Fibroblast of lung (primary cell): Measurements from ENCODE around the gene CRTAC1. TPM values are rescaled to one million over a fixed set of nuclear protein-coding genes. Genes with fewer than 3 reads are reported as not detected.
"Not testable (repeated sequence)": the region's sequence is repeated elsewhere in the genome, so short reads cannot be mapped to it uniquely, and the experiment has no call there.

ENCODE experiments used
- DNase-seq, 2 donors: peaks; one replicate each; pipeline versions ENCODE4 v3.0.0 to v3.0.0-alpha.2; 2010; ENCODE audit warnings: low read depth in 2 of 2
- H2AFZ ChIP-seq: 2 replicates; pipeline ENCODE4 v1.5.1; 2012; ENCODE audit warnings: low read length, control low read depth, inconsistent platforms
- H3K27ac ChIP-seq: 2 replicates; pipeline ENCODE4 v1.5.1; 2011; ENCODE audit warnings: low read length, control low read depth; ENCODE audit not compliant: insufficient read depth
- H3K27me3 ChIP-seq: 2 replicates; pipeline ENCODE4 v1.5.1; 2011; ENCODE audit warnings: mild to moderate bottlenecking, low read length; ENCODE audit not compliant: control insufficient read depth, insufficient read depth
- H3K36me3 ChIP-seq: 2 replicates; pipeline ENCODE4 v1.5.1; 2011; ENCODE audit warnings: low read length; ENCODE audit not compliant: control insufficient read depth, insufficient read depth
- H3K4me1 ChIP-seq: 2 replicates; pipeline ENCODE4 v1.5.1; 2011; ENCODE audit warnings: low read length; ENCODE audit not compliant: control insufficient read depth, insufficient read depth; ENCODE audit errors: extremely low read depth
- H3K4me2 ChIP-seq: 2 replicates; pipeline ENCODE4 v1.5.1; 2011; ENCODE audit warnings: low read length, control low read depth; ENCODE audit not compliant: insufficient read depth; ENCODE audit errors: extremely low read depth
- H3K4me3 ChIP-seq, 4 experiments: fragments of 200-600 bp in 1 of 4; sonication (generic) in 1 of 4; replicated peaks in 1 of 4; 2 replicates each; pipeline ENCODE4 v1.5.1; 2011 to 2016; ENCODE audit warnings: low read length in 4 of 4, low read depth in 3 of 4, mild to moderate bottlenecking in 3 of 4, control low read depth in 2 of 4, inconsistent platforms in 1 of 4, mixed read lengths in 1 of 4; ENCODE audit not compliant: insufficient read depth in 1 of 4; ENCODE audit errors: control extremely low read depth in 1 of 4
- H3K79me2 ChIP-seq: 2 replicates; pipeline ENCODE4 v1.5.1; 2012; ENCODE audit warnings: mild to moderate bottlenecking, low read length, inconsistent platforms; ENCODE audit not compliant: control insufficient read depth, insufficient read depth
- H3K9ac ChIP-seq: 2 replicates; pipeline ENCODE4 v1.5.1; 2011; ENCODE audit warnings: mild to moderate bottlenecking, low read length, control low read depth; ENCODE audit not compliant: insufficient read depth
- H3K9me3 ChIP-seq: 2 replicates; pipeline ENCODE4 v1.5.1; 2012; ENCODE audit warnings: low read depth, low read length; ENCODE audit not compliant: control insufficient read depth, insufficient read depth
- H4K20me1 ChIP-seq: 2 replicates; pipeline ENCODE4 v1.5.1; 2011; ENCODE audit warnings: low read length; ENCODE audit not compliant: control insufficient read depth, insufficient read depth; ENCODE audit errors: extremely low read depth
- CTCF ChIP-seq, 2 donors: IDR thresholded peaks in 1 of 2; conservative IDR thresholded peaks in 1 of 2; 1 replicate in 1 of 2; 2 replicates in 1 of 2; pipeline ENCODE4 v1.5.1; 2011 to 2012; ENCODE audit warnings: low read length in 2 of 2, control low read depth in 1 of 2, inconsistent platforms in 1 of 2, low read depth in 1 of 2, mild to moderate bottlenecking in 1 of 2
- EZH2 ChIP-seq: IDR thresholded peaks from 2 replicates; pipeline ENCODE4 v1.5.1; 2012; ENCODE audit warnings: low read length, control low read depth, mild to moderate bottlenecking; ENCODE audit errors: missing control alignments
- polyA plus RNA-seq, 2 donors: library from polyadenylated mRNA; depleted of rRNA in 1 of 2; stranded (reverse) in 1 of 2; unstranded in 1 of 2; fragments of >200 nt; gene quantifications; 2 replicates each; pipeline ENCODE4 v1.2.1, GENCODE V29; 2011 to 2012; ENCODE audit warnings: missing spikeins in 1 of 2
- total RNA-seq: library from RNA; depleted of rRNA; stranded (reverse); fragments of >200 nt; gene quantifications from 2 replicates; pipeline ENCODE4 v1.2.1, GENCODE V29; 2014

CRTAC1 gene
- total and polyA plus RNA-seq, 2 donors (not counting 1 experiment from before 2014, with no cell fraction given), result not detected

GRCh38 chr10:97849103-97849686 lies 181.2 kb downstream of the CRTAC1 start:
- H3K4me1 ChIP-seq, result no peaks in the 10 kb centered on the region
- H3K36me3 ChIP-seq, result no peaks in the 10 kb centered on the region
- TF ChIP-seq EZH2 (no peak), CTCF (conservative IDR thresholded peaks at IDR 0.05 in 1 of 2, IDR thresholded peaks at IDR 0.05 in 1 of 2; ENCODE audit: low read depth in 1 of 2, low read length in 2 of 2) (no peak)
- H3K4me3 ChIP-seq, result peak overlapping the region in 1 of 4 experiments; percentile 35
- no peaks in the 10 kb centered on the region for H4K20me1 ChIP-seq
- H3K27me3 ChIP-seq, result peaks cover 19% of the 10 kb centered on the region
- no peaks in the 10 kb centered on the region for H3K9me3 ChIP-seq
- H2AFZ ChIP-seq, result no peak overlapping the region
- no peak for DNase-seq
- H3K4me2 ChIP-seq, result no peak overlapping the region
- H3K27ac ChIP-seq, result no peak overlapping the region
- H3K79me2 ChIP-seq, result no peaks in the 10 kb centered on the region
- H3K9ac ChIP-seq, result no peak overlapping the region

- H3K4me3 ChIP-seq, result no peak overlapping the region
- no peak overlapping the region for H3K9ac ChIP-seq
- no peaks in the 10 kb centered on the region for H3K36me3 ChIP-seq
- H3K9me3 ChIP-seq, result no peaks in the 10 kb centered on the region
- H4K20me1 ChIP-seq, result no peaks in the 10 kb centered on the region
- H3K4me1 ChIP-seq, result peaks cover 8% of the 10 kb centered on the region
- no peak overlapping the region for H2AFZ ChIP-seq
- no peak for DNase-seq
- peaks cover 6% of the 10 kb centered on the region for H3K27me3 ChIP-seq
- no peak overlapping the region for H3K27ac ChIP-seq
- no peak overlapping the region for H3K4me2 ChIP-seq
- H3K79me2 ChIP-seq, result no peaks in the 10 kb centered on the region
- TF ChIP-seq CTCF (conservative IDR thresholded peaks at IDR 0.05 in 1 of 2, IDR thresholded peaks at IDR 0.05 in 1 of 2; ENCODE audit: low read depth in 1 of 2, low read length in 2 of 2) (no peak), EZH2 (no peak)
Observed at GRCh38 chr10:97844678-97845077, 185.7 kb downstream of the CRTAC1 start.

GRCh38 chr10:97843972-97844371 lies 186.4 kb downstream of the CRTAC1 start:
- H3K4me1 ChIP-seq, H3K9me3 ChIP-seq, H2AFZ ChIP-seq, H3K9ac ChIP-seq, H4K20me1 ChIP-seq, H3K4me3 ChIP-seq, H3K79me2 ChIP-seq, H3K4me2 ChIP-seq, DNase-seq, H3K27ac ChIP-seq, H3K36me3 ChIP-seq, H3K27me3 ChIP-seq: not testable (repeated sequence)
